Left cardiac atrium (tissue), 4 donors: Measurements from ENCODE around the gene RNASEH2C. TPM values are rescaled to one million over a fixed set of nuclear protein-coding genes. Genes with fewer than 3 reads are reported as not detected.
"Not testable (repeated sequence)": the region's sequence is repeated elsewhere in the genome, so short reads cannot be mapped to it uniquely, and the experiment has no call there.

Experiments used
- ATAC-seq, 2 donors: fragments of 200-7000 bp; cut with Tn5 transposase; one replicate each; pipeline ENCODE4 v1.9.1; 2020; ENCODE audit warnings: mild to moderate bottlenecking in 2 of 2, moderate library complexity in 2 of 2
- DNase-seq: peaks from one replicate; pipeline ENCODE4 v3.0.0-alpha.2; 2020
- intact Hi-C, 2 donors: fragments of 100-400 bp; cut with DNase I; formaldehyde crosslinking; loops; one replicate each; pipeline versions ENCODE4 v1.14.1 to v1.15.1; 2022 to 2023
- total RNA-seq, 2 donors: library from RNA; stranded (reverse); fragmentation: NEBNext Ultra II Directional; extraction: Animal tissue kit (Norgen Biotek cat#: 25700); gene quantifications; one replicate each; pipeline ENCODE4 v1.2.1, GENCODE V29; 2021
- donor health status: DM: no; HTN: yes; CAD: no.
- donor health status: DM: no; HTN: yes; CAD: no; lungs with severe emphysema.
- donor health status: DM: yes; HTN: yes; CAD: no.
- donor health status: Dilated cardiomyopathy.

RNASEH2C gene
- total RNA-seq, 2 donors from 2014 or later, result 61.1 to 64.7 TPM

- DNase-seq, result no peak
- intact Hi-C loops, result no loop called here
- ATAC-seq, result no peak
These were observed 21.3 kb downstream of the RNASEH2C start for GRCh38 chr11:65699306-65699705.

- DNase-seq (no peak), ATAC-seq (peak in 1 of 2 donors; percentile 47)
- intact Hi-C loops, result no loop called here
These were observed 22.4 kb downstream of the RNASEH2C start for GRCh38 chr11:65698205-65698604.

GRCh38 chr11:65696802-65697552 is 23.6 kb downstream of the RNASEH2C start:
- no peak for DNase-seq
- ATAC-seq, result no peak
- intact Hi-C loops, result no loop called here

DNA sequence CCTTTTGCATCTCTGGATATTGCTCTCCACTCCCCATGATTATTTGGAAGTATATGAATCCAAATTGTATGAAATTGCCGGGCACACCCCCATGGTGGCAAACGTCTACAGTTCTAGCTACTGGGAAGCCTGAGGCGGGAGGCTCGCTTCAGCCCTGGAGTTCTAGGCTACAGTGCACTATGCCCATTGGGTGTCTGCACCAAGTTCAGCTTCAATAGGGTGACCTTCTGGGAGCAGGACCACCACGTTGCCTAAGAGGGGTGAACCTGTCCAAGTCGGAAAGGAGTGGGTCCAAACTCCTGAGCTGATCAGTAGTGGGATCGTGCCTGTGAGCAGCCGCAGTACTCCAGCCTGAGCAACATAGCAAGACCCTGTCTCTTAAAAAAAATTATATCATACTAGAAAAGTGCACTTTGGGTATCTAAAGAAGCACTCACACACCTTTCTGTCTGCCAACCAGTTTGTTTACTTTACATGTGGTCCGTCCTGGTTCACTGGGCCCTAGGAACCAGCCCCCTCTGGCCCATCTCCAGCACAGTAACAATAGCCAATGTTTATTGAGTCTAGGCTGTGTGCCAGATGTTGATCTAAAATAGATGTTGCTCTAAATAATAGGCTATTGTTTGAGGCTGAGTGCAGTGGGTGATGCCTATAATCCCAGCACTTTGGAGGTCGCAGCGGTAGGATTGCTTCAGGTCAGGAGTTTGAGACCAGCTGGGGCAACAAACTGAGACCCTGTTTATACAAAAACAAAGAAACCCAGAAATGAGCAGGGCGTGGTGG is 24.9 kb downstream of the RNASEH2C start:
- intact Hi-C loops, result no loop called here
- DNase-seq (peak; percentile 36), ATAC-seq (peak; percentile 44 to 70)

DNA sequence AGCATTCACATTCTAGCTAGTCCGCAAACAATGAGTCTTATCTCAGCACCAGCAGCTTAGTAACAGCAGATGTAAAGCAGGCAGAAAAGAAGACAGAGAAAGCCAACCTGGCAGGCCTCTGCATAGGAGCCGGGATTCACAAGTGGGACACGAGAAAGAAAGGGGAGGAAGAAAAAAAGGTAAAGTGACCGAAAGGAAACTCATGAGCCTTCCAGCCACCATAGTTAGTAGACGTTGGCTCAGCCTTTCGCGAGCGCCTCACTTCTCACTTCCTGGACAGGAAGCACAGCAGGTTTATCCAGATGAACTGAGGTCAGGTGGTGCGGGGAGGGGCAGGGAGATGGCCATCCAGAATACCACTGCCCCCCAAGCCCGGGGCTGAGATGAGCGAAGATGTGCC is 28.2 kb downstream of the RNASEH2C start:
- intact Hi-C loops, result no loop called here
- ATAC-seq, result no peak
- no peak for DNase-seq

DNA sequence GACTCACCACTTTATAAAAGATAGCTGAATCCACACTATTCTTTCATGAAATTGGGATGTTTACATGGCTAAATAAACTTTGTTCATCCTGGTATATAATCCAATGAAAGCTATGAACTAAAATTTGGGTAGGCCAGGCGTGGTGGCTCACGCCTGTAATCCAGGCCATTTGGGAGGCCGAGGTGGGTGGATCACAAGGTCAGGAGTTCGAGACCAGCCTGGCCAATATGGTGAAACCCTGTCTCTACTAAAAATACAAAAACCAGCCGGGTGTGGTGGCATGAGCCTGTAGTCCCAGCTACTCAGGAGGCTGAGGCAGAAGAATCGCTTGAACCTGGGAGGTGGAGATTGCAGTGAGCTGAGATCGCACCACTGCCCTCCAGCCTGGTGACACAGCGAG is 28.8 kb downstream of the RNASEH2C start:
- DNase-seq, ATAC-seq: not testable (repeated sequence)

DNA sequence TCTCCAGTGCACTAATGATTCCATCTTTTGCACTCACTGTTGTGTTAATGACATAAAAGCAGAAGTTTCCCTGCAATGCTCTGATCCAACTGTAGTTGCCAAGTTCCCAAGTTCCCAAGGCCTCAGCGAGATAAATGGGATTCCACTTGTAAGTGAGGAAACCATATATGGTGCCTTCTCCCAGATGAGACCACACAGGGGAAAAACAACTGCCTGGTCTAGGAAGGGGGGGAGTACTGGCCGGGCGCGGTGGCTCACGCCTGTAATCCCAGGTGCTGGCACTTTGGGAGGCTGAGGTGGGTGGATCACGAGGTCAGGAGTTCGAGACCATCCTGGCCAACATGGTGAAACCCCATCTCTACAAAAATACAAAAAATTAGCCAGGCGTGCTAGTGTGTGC is 34.6 kb downstream of the RNASEH2C start:
- intact Hi-C loops, result no loop called here
- peak; percentile 79 to 91 for ATAC-seq
- DNase-seq, result no peak

More for the DNA sequence above, 28.8 kb downstream of the RNASEH2C start:
- intact Hi-C loops, result not testable (repeated sequence)

GRCh38 chr11:65683480-65683879 is 37.1 kb downstream of the RNASEH2C start:
- intact Hi-C loops, DNase-seq, ATAC-seq: not testable (repeated sequence)

- no peak for DNase-seq
- ATAC-seq, result no peak
- intact Hi-C loops, result no loop called here
These were observed 40.3 kb downstream of the RNASEH2C start for GRCh38 chr11:65680192-65680743.

DNA sequence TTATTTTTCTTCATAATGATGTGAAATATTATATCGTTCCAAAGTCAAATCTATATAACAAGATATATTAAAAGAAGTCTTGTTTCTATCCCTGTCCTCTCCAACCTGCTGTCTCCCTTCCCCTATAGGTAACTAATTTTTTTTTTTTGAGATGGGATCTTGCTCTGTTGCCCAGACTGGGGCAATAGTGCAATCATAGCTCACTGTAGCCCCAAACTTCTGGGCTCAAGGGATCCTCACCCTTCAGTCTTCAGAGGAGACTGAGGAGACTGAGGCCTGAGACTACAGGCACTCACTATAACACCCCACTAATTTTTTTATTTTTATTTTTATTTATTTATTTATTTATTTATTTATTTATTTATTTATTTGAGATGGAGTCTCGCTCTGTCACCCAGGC is 47.6 kb downstream of the RNASEH2C start:
- intact Hi-C loops, result no loop called here
- DNase-seq (no peak), ATAC-seq (no peak)

- intact Hi-C loops, result no loop called here
- no peak for ATAC-seq
- DNase-seq, result no peak
These were observed 48.3 kb downstream of the RNASEH2C start for GRCh38 chr11:65672180-65672860.

Other genes starting within 250 kb of the RNASEH2C start
- 1,000 to 10,000 TPM; 4,098 to 7,342 TPM for gene MALAT1, start 221.8 kb downstream of the RNASEH2C start, total RNA-seq
- 10 to 100 TPM; 51.5 to 67.3 TPM for gene SCYL1, start 195.7 kb downstream of the RNASEH2C start, total RNA-seq
- gene LTBP3, start 162.4 kb downstream of the RNASEH2C start, total RNA-seq, result 10 to 100 TPM; 85.6 to 96.2 TPM
- 10 to 100 TPM; 24.6 to 35.0 TPM for gene ZNRD2, start 150.3 kb downstream of the RNASEH2C start, total RNA-seq
- 10 to 100 TPM; 33.5 to 34.5 TPM for gene FAM89B, start 148.3 kb downstream of the RNASEH2C start, total RNA-seq
- gene EHBP1L1, start 144.7 kb downstream of the RNASEH2C start, total RNA-seq, result 10 to 100 TPM; 53.4 to 61.0 TPM
- under 1 TPM; 0.31 to 0.53 TPM for gene KCNK7, start 125.0 kb downstream of the RNASEH2C start, total RNA-seq
- gene MAP3K11, start 106.6 kb downstream of the RNASEH2C start, total RNA-seq, result 10 to 100 TPM; 42.8 to 44.7 TPM
- gene PCNX3, start 105.0 kb downstream of the RNASEH2C start, total RNA-seq, result 10 to 100 TPM; 15.1 to 16.7 TPM
- 10 to 100 TPM; 31.7 to 33.0 TPM for gene SIPA1, start 82.7 kb downstream of the RNASEH2C start, total RNA-seq
- gene RELA, start 57.9 kb downstream of the RNASEH2C start, total RNA-seq, result 10 to 100 TPM; 36.1 to 56.2 TPM
- gene KAT5, start 8.5 kb downstream of the RNASEH2C start, total RNA-seq, result 10 to 100 TPM; 46.6 to 47.3 TPM
- gene AP5B1, start 60.2 kb upstream of the RNASEH2C start, total RNA-seq, result 10 to 100 TPM in 1 of 2 donors, 1 to 10 TPM in 1; 9.2 to 15.0 TPM
- gene OVOL1, start 66.3 kb upstream of the RNASEH2C start, total RNA-seq, result not detected
- gene SNX32, start 113.2 kb upstream of the RNASEH2C start, total RNA-seq, result not detected
- gene CFL1, start 137.4 kb upstream of the RNASEH2C start, total RNA-seq, result 100 to 1,000 TPM; 439 to 554 TPM
- 10 to 100 TPM; 36.1 to 37.6 TPM for gene MUS81, start 139.6 kb upstream of the RNASEH2C start, total RNA-seq
- gene EFEMP2, start 152.0 kb upstream of the RNASEH2C start, total RNA-seq, result 100 to 1,000 TPM in 1 of 2 donors, 10 to 100 TPM in 1; 98.0 to 103 TPM
- 1 to 10 TPM in 1 of 2 donors, under 1 TPM in 1; 0.99 to 2.7 TPM for gene CTSW, start 159.0 kb upstream of the RNASEH2C start, total RNA-seq
- 10 to 100 TPM; 37.8 to 44.3 TPM for gene FIBP, start 167.7 kb upstream of the RNASEH2C start, total RNA-seq
- 10 to 100 TPM; 45.8 to 63.5 TPM for gene CCDC85B, start 169.9 kb upstream of the RNASEH2C start, total RNA-seq
- 10 to 100 TPM in 1 of 2 donors, 1 to 10 TPM in 1; 1.3 to 11.1 TPM for gene FOSL1, start 179.6 kb upstream of the RNASEH2C start, total RNA-seq
- gene C11orf68, start 198.3 kb upstream of the RNASEH2C start, total RNA-seq, result 10 to 100 TPM; 29.9 to 31.8 TPM
- 10 to 100 TPM; 80.6 to 86.8 TPM for gene DRAP1, start 198.6 kb upstream of the RNASEH2C start, total RNA-seq
- gene TSGA10IP, start 224.7 kb upstream of the RNASEH2C start, total RNA-seq, result not detected
- 10 to 100 TPM; 31.2 to 31.6 TPM for gene SART1, start 240.9 kb upstream of the RNASEH2C start, total RNA-seq